Activated T-helper 2 cell treated with anti-CD3 and anti-CD28 coated beads, Interferon-gamma antibody, Interleukin-2, Interleukin-4, amounts not matched to agents 10 μg/mL and 5 μg/mL and 100 μg/mL, durations not matched to agents 14 hours and 24 hours and 36 hours (primary cell): ENCODE data around the gene MAGEA6. TPM values are rescaled to one million over a fixed set of nuclear protein-coding genes. Genes with fewer than 3 reads are reported as not detected.
"Not testable (repeated sequence)": the region's sequence is repeated elsewhere in the genome, so short reads cannot be mapped to it uniquely, and the experiment has no call there.

Experiments used
- DNase-seq: peaks from one replicate; pipeline ENCODE4 v3.0.0; 2021; ENCODE audit warnings: low spot score
- H3K27ac Mint-ChIP-seq: one replicate; pipeline ENCODE4 v1.8.0; 2021; ENCODE audit warnings: mixed read lengths
- H3K27me3 Mint-ChIP-seq: one replicate; pipeline ENCODE4 v1.8.0; 2021; ENCODE audit warnings: low read depth, mixed read lengths
- H3K36me3 Mint-ChIP-seq: one replicate; pipeline ENCODE4 v1.8.0; 2021; ENCODE audit warnings: low read depth, mixed read lengths
- H3K4me1 Mint-ChIP-seq: one replicate; pipeline ENCODE4 v1.8.0; 2021; ENCODE audit warnings: low read depth, mixed read lengths
- H3K4me3 Mint-ChIP-seq: one replicate; pipeline ENCODE4 v1.8.0; 2021; ENCODE audit warnings: low read depth, mild to moderate bottlenecking, moderate library complexity, mixed read lengths
- H3K9me3 Mint-ChIP-seq: one replicate; pipeline ENCODE4 v1.8.0; 2021; ENCODE audit warnings: mixed read lengths
- intact Hi-C: fragments of 100-400 bp; cut with micrococcal nuclease; formaldehyde crosslinking; loops from one replicate; pipeline ENCODE4 v1.15.1; 2023
- total RNA-seq: library from RNA; stranded (reverse); gene quantifications from 2 replicates; pipeline ENCODE4 v1.2.3, GENCODE V29; 2022

MAGEA6 gene, protein sequence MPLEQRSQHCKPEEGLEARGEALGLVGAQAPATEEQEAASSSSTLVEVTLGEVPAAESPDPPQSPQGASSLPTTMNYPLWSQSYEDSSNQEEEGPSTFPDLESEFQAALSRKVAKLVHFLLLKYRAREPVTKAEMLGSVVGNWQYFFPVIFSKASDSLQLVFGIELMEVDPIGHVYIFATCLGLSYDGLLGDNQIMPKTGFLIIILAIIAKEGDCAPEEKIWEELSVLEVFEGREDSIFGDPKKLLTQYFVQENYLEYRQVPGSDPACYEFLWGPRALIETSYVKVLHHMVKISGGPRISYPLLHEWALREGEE
- not detected in 2 replicates for total RNA-seq

GRCh38 chrX:152769549-152770289 lies at the start of gene MAGEA6:
TSS of gene MAGEA6 (minus strand) at chrX:152769689. CDS start at chrX:152767650, 2,039 bp downstream.
- H3K27ac Mint-ChIP-seq, result not testable (repeated sequence)

GRCh38 chrX:152819266-152819665 lies 49.8 kb upstream of the MAGEA6 start:
- DNase-seq, result no peak
- Mint-ChIP-seq H3K4me1 (peaks cover 9% of the 10 kb centered on the region), H3K27ac (no peak overlapping the region), H3K36me3 (no peaks in the 10 kb centered on the region), H3K9me3 (no peaks in the 10 kb centered on the region), H3K27me3 (peaks cover 2% of the 10 kb centered on the region), H3K4me3 (no peak overlapping the region)
- intact Hi-C loops, result no loop called here

More at GRCh38 chrX:152769549-152770289, at the start of gene MAGEA6:
- H3K27me3 Mint-ChIP-seq, H3K36me3 Mint-ChIP-seq, H3K9me3 Mint-ChIP-seq, DNase-seq, H3K4me3 Mint-ChIP-seq, H3K4me1 Mint-ChIP-seq, intact Hi-C loops: not testable (repeated sequence)

DNA sequence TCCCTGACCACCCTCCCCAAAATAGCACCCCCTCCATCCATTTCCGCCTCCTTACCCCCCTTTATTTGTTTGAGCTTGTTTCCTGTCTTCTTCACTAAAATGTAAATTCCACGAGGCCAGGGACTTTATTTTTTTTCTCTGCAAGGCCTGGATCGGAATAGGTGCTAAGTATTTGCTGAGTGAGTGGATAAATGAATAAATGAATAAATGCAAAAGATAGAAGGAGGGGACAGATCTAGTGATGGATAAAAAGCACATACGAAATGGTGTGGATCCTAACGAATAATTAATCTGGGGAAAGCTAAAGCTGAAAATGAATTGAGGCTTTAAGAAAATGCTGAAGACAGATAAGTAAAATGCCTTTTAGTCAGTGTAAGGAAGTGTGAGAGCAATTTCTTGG lies 48.9 kb upstream of the MAGEA6 start:
- H3K4me1 Mint-ChIP-seq, result peaks cover 13% of the 10 kb centered on the region
- no peak overlapping the region for H3K4me3 Mint-ChIP-seq
- no peak overlapping the region for H3K27ac Mint-ChIP-seq
- H3K27me3 Mint-ChIP-seq, result peaks cover 2% of the 10 kb centered on the region
- DNase-seq, result no peak
- intact Hi-C loops, result no loop called here
- H3K9me3 Mint-ChIP-seq, result no peaks in the 10 kb centered on the region
- no peaks in the 10 kb centered on the region for H3K36me3 Mint-ChIP-seq

DNA sequence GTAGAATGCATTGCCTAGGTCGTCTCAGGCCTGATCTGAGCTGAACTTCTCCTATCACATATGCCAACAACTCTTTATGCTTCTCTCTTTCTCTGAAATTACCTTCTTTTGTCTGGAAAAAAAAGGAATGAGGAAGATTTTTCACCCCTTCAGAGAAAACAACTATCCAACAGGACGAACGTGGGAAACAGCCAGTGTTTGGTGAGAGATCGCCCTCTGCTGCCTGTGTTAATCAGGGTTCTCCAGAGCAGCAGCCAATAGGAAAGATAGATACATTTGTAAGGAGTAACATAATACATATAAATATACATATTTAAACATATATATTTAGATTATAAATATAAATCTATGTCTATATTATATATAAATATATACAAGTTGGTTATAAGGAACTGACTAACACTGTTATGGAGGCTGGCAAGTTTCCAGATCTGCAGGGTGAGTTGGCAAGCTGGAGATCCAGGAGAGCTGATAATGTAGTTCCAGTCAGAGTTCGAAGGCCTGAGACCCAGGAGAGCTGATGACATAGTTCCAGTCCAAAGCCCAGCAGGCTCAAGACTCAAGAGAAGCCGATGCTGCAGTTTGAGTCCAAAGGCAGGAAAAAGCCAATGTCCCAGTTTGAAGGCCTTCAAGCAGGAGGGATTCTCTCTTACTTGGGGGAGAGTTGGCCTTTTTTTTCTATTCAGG lies 47.7 kb upstream of the MAGEA6 start:
- H3K27me3 Mint-ChIP-seq, result peaks cover 2% of the 10 kb centered on the region
- H3K27ac Mint-ChIP-seq, result no peak overlapping the region
- H3K4me1 Mint-ChIP-seq, result peaks cover 10% of the 10 kb centered on the region
- no peak overlapping the region for H3K4me3 Mint-ChIP-seq
- intact Hi-C loops, result no loop called here
- no peaks in the 10 kb centered on the region for H3K9me3 Mint-ChIP-seq
- no peak for DNase-seq
- H3K36me3 Mint-ChIP-seq, result no peaks in the 10 kb centered on the region

- H3K9me3 Mint-ChIP-seq, result no peaks in the 10 kb centered on the region
- H3K36me3 Mint-ChIP-seq, result no peaks in the 10 kb centered on the region
- no peak overlapping the region for H3K4me3 Mint-ChIP-seq
- DNase-seq, result no peak
- H3K4me1 Mint-ChIP-seq, result peaks cover 6% of the 10 kb centered on the region
- intact Hi-C loops, result no loop called here
- no peak overlapping the region for H3K27ac Mint-ChIP-seq
- H3K27me3 Mint-ChIP-seq, result peaks cover 2% of the 10 kb centered on the region
These were observed 44.6 kb upstream of the MAGEA6 start for GRCh38 chrX:152814048-152814447.

DNA sequence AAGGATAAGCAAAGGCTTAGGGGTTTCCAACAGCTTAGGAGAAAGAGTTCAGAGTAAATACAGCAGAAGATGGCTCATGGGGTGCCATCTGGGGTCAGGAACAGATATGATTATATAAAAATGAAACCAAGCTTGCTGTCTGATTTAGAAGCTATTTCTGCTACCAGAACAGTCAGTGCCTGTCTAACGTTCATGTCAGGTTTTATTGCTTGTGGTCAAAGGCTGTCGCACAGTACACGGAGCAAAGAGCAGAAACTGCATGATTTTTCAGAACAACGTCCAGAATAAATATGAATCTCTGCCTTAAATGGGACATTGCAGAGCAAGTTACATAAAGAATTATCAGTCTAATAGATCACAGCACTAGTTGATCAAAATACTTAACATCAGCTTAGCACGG lies 43.7 kb upstream of the MAGEA6 start:
- intact Hi-C loops, result no loop called here
- no peak overlapping the region for H3K27ac Mint-ChIP-seq
- no peaks in the 10 kb centered on the region for H3K36me3 Mint-ChIP-seq
- H3K4me3 Mint-ChIP-seq, result no peak overlapping the region
- DNase-seq, result no peak
- peaks cover 2% of the 10 kb centered on the region for H3K27me3 Mint-ChIP-seq
- H3K4me1 Mint-ChIP-seq, result peaks cover 6% of the 10 kb centered on the region
- H3K9me3 Mint-ChIP-seq, result no peaks in the 10 kb centered on the region

DNA sequence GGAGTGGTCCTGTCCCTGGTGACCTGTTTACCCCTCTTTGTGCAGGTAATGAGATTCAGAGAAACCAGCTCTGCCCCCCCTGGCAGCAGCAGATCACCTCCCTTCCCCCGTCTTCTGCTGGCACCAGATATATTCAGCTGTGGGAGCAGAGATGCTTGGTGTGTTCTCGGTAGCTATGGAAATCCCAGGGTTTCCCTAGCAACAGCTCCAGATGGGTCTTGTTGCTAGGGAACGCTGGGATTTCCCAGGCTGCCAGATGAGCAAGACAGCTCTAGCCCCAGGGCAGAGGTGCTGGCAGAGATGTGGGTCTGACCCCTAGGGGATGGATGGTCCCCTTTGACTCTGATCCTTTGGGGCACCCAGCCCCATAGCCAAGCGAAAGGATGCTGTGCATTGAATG lies 40.9 kb upstream of the MAGEA6 start:
- Mint-ChIP-seq H3K27me3 (peaks cover under 1% of the 10 kb centered on the region), H3K27ac (no peak overlapping the region), H3K9me3 (no peaks in the 10 kb centered on the region), H3K36me3 (no peaks in the 10 kb centered on the region), H3K4me3 (no peak overlapping the region), H3K4me1 (peaks cover 11% of the 10 kb centered on the region)
- intact Hi-C loops, result no loop called here
- DNase-seq, result no peak

DNA sequence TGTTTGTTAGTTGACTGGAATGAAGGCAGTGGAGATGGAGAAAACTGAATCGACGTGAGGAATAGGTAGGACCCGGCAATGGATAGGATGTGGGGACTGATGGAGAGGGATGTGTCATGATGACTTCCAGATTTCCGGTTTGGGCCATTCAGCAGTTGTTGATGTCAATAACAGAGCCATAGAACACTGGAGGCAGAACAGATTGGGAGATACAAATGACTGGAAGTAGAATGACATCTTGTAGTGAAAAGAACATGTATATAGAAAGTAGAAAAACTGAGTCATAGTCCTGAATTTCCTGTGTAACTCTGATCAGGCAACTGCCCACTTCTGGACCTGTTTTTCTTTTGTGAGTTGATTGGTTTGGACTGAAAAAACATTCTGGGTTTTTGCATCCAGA lies 36.5 kb upstream of the MAGEA6 start:
- H3K27ac Mint-ChIP-seq, result peak overlapping the region; percentile 29

DNA sequence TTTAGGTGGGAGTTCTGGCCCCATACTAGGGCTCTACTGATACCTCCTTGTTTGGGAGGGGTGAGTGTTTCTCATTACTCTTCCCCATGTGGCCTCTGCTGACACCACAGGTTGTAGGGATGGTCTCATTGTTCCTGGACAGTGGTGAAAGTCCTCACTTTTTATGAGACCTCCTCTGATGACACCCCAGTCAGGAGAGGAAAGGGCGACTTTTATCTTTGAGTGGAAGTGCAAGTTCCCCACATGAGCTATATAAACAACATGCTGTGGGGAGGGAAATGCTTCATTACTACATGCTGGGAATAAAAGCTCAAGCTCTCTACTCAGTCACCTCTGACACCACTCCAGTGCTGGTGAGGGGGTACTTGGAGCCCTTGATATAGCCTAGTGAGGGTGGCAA lies 29.5 kb upstream of the MAGEA6 start:
- H3K9me3 Mint-ChIP-seq, result no peaks in the 10 kb centered on the region
- H3K4me3 Mint-ChIP-seq, result no peak overlapping the region
- peaks cover 8% of the 10 kb centered on the region for H3K27me3 Mint-ChIP-seq
- intact Hi-C loops, result no loop called here
- DNase-seq, result no peak
- no peaks in the 10 kb centered on the region for H3K4me1 Mint-ChIP-seq
- H3K36me3 Mint-ChIP-seq, result no peaks in the 10 kb centered on the region
- no peak overlapping the region for H3K27ac Mint-ChIP-seq

More for the DNA sequence above, 36.5 kb upstream of the MAGEA6 start:
- H3K36me3 Mint-ChIP-seq, result no peaks in the 10 kb centered on the region
- H3K9me3 Mint-ChIP-seq, result no peaks in the 10 kb centered on the region
- intact Hi-C loops, result no loop called here
- H3K4me3 Mint-ChIP-seq, result no peak overlapping the region
- peaks cover 3% of the 10 kb centered on the region for H3K27me3 Mint-ChIP-seq
- no peak for DNase-seq
- H3K4me1 Mint-ChIP-seq, result peaks cover 7% of the 10 kb centered on the region

DNA sequence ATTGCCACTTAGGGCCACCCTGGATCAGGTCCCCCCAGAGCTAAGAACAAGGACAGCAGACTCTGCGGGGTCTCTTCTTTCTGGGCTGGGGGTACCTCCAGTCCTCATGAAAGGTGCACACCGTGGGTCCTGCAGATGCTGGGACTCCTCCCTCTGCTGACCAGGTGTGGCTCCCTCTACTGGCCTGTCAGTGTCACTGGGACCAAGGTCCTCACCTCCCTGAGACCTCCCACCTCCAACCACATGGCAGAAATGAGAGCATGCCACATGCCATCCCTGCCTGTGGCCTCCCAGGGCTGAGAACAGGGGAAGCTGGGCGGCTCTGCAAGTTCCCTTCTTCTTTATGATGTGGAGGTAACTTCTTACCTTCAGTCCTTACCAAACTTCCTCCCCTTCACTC lies 17.6 kb upstream of the MAGEA6 start:
- H3K36me3 Mint-ChIP-seq, H3K27me3 Mint-ChIP-seq, H3K4me1 Mint-ChIP-seq, H3K4me3 Mint-ChIP-seq, intact Hi-C loops, H3K9me3 Mint-ChIP-seq, H3K27ac Mint-ChIP-seq, DNase-seq: not testable (repeated sequence)

DNA sequence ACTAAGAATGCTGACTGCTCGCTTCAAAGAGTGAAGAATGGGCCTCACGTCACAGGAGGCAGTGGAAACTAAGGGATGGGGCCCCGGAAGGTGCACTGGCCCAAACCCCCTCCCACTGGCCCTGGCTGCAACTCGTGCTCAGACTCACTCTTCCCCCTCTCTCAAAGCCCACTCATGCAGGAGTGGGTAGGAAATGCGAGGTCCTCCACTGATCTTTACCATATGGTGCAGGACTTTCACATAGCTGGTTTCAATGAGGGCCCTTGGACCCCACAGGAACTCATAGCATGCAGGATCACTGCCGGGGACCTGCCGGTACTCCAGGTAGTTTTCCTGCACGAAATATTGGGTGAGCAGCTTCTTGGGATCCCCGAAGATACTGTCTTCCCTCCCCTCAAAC lies 2.9 kb downstream of the MAGEA6 start:
- DNase-seq, H3K27ac Mint-ChIP-seq, H3K27me3 Mint-ChIP-seq, H3K4me1 Mint-ChIP-seq, H3K36me3 Mint-ChIP-seq, intact Hi-C loops, H3K4me3 Mint-ChIP-seq, H3K9me3 Mint-ChIP-seq: not testable (repeated sequence)

DNA sequence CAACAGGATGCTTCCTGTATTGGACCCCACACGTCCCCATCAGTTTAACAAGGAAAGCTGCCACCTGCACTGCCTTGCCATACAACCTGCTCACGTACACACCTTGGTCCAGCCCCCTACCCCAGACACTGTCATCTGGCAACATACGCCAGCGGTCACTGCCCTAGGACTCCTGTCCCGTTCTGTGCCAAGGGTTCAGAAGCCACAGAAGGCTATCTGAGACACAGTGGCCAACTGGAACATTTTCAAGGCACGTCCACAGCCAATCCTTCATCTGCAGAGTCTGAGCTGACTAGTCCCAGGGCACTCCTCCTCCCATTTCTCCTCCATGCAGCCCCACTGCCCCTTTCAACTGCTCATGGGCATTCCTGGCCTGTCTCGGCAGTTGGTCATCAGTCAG lies 7.9 kb downstream of the MAGEA6 start:
- H3K36me3 Mint-ChIP-seq, H3K27me3 Mint-ChIP-seq, H3K4me1 Mint-ChIP-seq, H3K27ac Mint-ChIP-seq, H3K4me3 Mint-ChIP-seq, intact Hi-C loops, DNase-seq, H3K9me3 Mint-ChIP-seq: not testable (repeated sequence)

GRCh38 chrX:152759544-152759943 lies 9.9 kb downstream of the MAGEA6 start:
- H3K27ac Mint-ChIP-seq, H3K4me1 Mint-ChIP-seq, H3K9me3 Mint-ChIP-seq, DNase-seq, intact Hi-C loops, H3K27me3 Mint-ChIP-seq, H3K4me3 Mint-ChIP-seq, H3K36me3 Mint-ChIP-seq: not testable (repeated sequence)
